Stimulated activated naive CD4-positive, alpha-beta T cell (primary cell): ENCODE measurements around the gene RNU6-1.

ENCODE experiments used
- DNase-seq, 6 experiments: peaks; one replicate each; lab custom pipeline; 2025; lab: John Stamatoyannopoulos, UW

RNU6-1 gene

GRCh38 chr15:67801142-67801541 lies 38.7 kb downstream of the RNU6-1 start:
- no peak for DNase-seq

GRCh38 chr15:67799801-67800205 lies 40.0 kb downstream of the RNU6-1 start:
- no peak for DNase-seq

- DNase-seq, result no peak
These were observed 43.4 kb downstream of the RNU6-1 start for GRCh38 chr15:67796196-67797127.

- DNase-seq, result no peak
These were observed 44.8 kb downstream of the RNU6-1 start for GRCh38 chr15:67794832-67795574.

- DNase-seq, result no peak
These were observed 47.4 kb downstream of the RNU6-1 start for GRCh38 chr15:67792250-67792942.

- no peak for DNase-seq
These were observed 49.1 kb downstream of the RNU6-1 start for GRCh38 chr15:67790610-67791319.
